ENCODE measurements around the gene ENO2.
"Not testable (repeated sequence)": the region's sequence is repeated elsewhere in the genome, so short reads cannot be mapped to it uniquely, and the experiment has no call there.

ENO2 gene

GRCh38 chr12:6890789-6891645 lies 23.4 kb upstream of the ENO2 start:
- peak; percentile 97 for DNase-seq (ENCODE audit: low read depth)
- TF ChIP-seq, protein P1, sequence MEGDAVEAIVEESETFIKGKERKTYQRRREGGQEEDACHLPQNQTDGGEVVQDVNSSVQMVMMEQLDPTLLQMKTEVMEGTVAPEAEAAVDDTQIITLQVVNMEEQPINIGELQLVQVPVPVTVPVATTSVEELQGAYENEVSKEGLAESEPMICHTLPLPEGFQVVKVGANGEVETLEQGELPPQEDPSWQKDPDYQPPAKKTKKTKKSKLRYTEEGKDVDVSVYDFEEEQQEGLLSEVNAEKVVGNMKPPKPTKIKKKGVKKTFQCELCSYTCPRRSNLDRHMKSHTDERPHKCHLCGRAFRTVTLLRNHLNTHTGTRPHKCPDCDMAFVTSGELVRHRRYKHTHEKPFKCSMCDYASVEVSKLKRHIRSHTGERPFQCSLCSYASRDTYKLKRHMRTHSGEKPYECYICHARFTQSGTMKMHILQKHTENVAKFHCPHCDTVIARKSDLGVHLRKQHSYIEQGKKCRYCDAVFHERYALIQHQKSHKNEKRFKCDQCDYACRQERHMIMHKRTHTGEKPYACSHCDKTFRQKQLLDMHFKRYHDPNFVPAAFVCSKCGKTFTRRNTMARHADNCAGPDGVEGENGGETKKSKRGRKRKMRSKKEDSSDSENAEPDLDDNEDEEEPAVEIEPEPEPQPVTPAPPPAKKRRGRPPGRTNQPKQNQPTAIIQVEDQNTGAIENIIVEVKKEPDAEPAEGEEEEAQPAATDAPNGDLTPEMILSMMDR (IDR thresholded peaks at IDR 0.05; ENCODE audit: low read length, missing control alignments) = peak; percentile 43
- peak overlapping the region; percentile 50 for H3K4me3 ChIP-seq (replicated peaks; ENCODE audit: low read depth, low read length)

DNA sequence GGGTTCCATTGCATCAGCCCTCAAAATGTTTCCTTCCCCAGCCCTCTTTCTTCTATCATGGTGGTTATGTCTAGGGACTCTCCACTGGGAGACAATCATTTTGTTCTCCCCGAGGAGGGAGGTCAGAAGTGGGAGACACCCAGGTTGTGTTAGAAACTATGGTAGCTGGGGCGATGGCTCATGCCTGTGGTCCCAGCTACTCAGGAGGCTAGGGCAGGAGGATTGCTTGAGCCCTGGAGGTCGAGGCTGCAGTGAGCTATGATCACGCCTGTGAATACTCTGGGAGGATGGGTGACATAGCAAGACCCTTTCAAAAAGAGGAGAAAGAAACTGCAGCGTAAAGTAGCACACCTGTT lies 22.8 kb upstream of the ENO2 start:
- TF ChIP-seq, protein P1 (IDR thresholded peaks at IDR 0.05; ENCODE audit: low read length, missing control alignments) = no peak
- peak overlapping the region; percentile 50 for H3K4me3 ChIP-seq (replicated peaks; ENCODE audit: low read depth, low read length)
- DNase-seq (ENCODE audit: low read depth) = no peak

GRCh38 chr12:6892683-6893082 lies 21.7 kb upstream of the ENO2 start:
- not testable (repeated sequence) for H3K4me3 ChIP-seq (replicated peaks; ENCODE audit: low read depth, low read length); DNase-seq (ENCODE audit: low read depth)

GRCh38 chr12:6894321-6894720 lies 20.1 kb upstream of the ENO2 start:
- no peak for DNase-seq (ENCODE audit: low read depth)
- no peak overlapping the region for H3K4me3 ChIP-seq (replicated peaks; ENCODE audit: low read depth, low read length)
- TF ChIP-seq, protein P1 (IDR thresholded peaks at IDR 0.05; ENCODE audit: low read length, missing control alignments) = no peak

- TF ChIP-seq, protein P1 (IDR thresholded peaks at IDR 0.05; ENCODE audit: low read length, missing control alignments) = no peak
- no peak overlapping the region for H3K4me3 ChIP-seq (replicated peaks; ENCODE audit: low read depth, low read length)
- DNase-seq (ENCODE audit: low read depth) = no peak
These were observed 17.4 kb upstream of the ENO2 start for GRCh38 chr12:6896846-6897435.

DNA sequence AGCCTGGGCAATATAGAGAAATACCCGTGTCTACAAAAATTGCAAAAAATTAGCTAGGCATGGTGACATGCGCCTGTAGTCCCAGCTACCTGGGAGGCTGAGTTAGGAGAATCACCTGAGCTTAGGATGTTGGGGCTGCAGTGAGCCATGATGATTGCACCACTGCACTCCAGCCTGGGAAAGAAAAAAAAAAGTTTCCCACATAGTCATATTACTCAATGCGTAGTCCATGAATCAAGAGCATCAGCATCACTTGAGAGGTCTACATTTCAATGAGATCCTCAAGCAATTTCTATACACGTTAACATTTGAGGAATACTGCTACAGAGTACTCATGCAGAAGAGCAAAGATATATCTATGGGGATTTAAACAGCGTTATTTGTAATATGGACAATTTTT lies 15.0 kb upstream of the ENO2 start:
- no peak for DNase-seq (ENCODE audit: low read depth)
- no peak overlapping the region for H3K4me3 ChIP-seq (replicated peaks; ENCODE audit: low read depth, low read length)
- TF ChIP-seq, protein P1 (IDR thresholded peaks at IDR 0.05; ENCODE audit: low read length, missing control alignments) = no peak

DNA sequence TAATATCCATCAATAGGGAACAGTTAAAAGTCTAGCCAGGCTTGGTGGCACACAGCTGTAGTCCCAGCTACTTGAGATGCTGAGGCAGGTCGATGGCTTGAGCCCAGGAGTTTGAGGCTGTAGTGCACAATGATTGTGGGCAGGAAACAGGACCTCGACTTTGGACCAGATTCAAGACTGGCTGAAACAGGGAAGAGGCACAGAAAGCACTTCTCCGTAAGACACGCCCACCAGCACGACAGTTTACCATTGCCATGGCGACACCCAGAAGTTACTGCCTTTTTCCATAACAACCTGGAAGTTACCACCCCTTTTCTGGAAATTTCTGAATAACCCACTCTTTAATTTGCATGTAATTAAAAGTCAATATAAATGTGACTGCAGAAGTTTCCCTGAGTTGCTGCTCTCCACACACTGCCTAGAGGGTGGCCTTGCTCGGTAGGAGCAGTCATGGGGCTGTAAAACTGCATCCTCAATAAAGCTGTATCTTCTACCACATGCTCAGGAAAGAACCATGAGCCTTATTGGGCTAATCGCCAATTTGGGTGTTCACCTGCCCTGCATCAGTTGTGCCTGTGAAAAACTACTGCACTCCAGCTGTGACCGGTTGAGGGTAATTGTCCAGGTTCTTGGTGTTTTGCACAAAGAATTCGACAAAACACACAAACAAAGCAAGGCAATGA lies 14.4 kb upstream of the ENO2 start:
- TF ChIP-seq, protein P1 (IDR thresholded peaks at IDR 0.05; ENCODE audit: low read length, missing control alignments) = no peak
- H3K4me3 ChIP-seq (replicated peaks; ENCODE audit: low read depth, low read length) = no peak overlapping the region
- DNase-seq (ENCODE audit: low read depth) = peak; percentile 70
